Activated CD8-positive, alpha-beta memory T cell treated with anti-CD3 and anti-CD28 coated beads for 36 hours (primary cell): ENCODE data around the gene FGF22. TPM values are rescaled to one million over a fixed set of nuclear protein-coding genes. Genes with fewer than 3 reads are reported as not detected.
"Not testable (repeated sequence)": the region's sequence is repeated elsewhere in the genome, so short reads cannot be mapped to it uniquely, and the experiment has no call there.

ENCODE experiments used
- CTCF ChIA-PET: fragments of 350-600 bp; sonication (Branson Sonifier 250); formaldehyde crosslinking; loops from one replicate; lab custom pipeline; 2021; ENCODE audit warnings: antibody characterized with exemption; lab: Charles Lee
- POLR2A ChIA-PET: fragments of 350-600 bp; sonication (Branson Sonifier 250); formaldehyde crosslinking; loops from one replicate; lab custom pipeline; 2021; ENCODE audit warnings: antibody characterized with exemption; lab: Charles Lee
- total RNA-seq, 2 experiments: library from RNA; stranded (reverse); gene quantifications; one replicate each; pipeline ENCODE4 v1.2.3, GENCODE V29; 2021

Gene FGF22
- total RNA-seq = not detected

DNA sequence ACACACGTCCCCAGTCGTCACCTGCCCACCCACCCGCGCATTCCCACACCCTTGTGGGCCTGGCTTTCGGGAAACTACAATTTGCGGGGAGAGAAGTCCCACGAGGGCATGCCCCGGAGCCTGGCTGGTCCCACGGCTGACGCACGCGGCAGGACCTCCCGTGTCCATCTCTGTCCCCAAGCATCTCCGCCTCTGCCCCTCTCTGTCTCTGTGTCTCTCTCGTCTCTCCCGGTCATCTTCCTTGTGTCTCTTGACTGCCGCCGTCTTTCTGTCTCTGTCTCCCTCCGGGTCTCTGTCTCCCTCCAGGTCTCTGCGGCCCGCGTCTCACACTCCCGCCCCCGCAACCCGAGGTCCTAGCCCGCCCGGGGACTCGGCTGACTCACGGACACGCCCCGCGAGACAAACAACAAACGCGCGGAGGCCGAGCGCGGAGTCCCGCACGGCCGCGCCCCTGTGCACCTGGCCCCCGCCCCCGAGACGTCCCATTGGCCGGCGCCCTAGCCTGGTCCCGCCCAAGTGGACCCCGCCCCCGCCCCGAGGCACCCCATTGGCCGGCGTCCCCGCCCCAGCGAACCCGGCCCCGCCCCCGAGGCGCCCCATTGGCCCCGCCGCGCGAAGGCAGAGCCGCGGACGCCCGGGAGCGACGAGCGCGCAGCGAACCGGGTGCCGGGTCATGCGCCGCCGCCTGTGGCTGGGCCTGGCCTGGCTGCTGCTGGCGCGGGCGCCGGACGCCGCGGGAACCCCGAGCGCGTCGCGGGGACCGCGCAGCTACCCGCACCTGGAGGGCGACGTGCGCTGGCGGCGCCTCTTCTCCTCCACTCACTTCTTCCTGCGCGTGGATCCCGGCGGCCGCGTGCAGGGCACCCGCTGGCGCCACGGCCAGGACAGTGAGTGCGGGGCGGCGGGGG is at the start of gene FGF22:
FGF22 (plus strand) TSS at position 627 of the 908 bp plus-strand sequence; CDS start at position 674, 47 bp downstream.
- CTCF ChIA-PET = no interaction called here

DNA sequence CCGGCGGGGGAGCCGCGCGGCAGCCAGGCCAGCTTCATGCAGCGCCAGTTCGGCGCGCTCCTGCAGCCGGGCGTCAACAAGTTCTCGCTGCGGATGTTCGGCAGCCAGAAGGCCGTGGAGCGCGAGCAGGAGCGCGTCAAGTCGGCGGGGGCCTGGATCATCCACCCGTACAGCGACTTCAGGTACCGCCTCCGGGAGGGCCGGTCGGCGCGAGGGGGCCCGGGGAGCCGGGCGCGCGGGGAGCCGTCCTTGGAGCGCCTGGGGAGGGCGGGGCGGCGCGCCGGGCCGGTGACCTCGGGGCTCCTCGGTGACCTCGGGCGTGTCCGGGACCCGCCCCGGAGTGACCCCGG is 49.3 kb upstream of the FGF22 start:
- ChIA-PET CTCF (no interaction called here), POLR2A (no interaction called here)

More for the DNA sequence above, at the start of gene FGF22:
- POLR2A ChIA-PET = no interaction called here

- ChIA-PET POLR2A (no interaction called here), CTCF (no interaction called here)
Observed at GRCh38 chr19:590750-591098, 49.0 kb upstream of the FGF22 start.

DNA sequence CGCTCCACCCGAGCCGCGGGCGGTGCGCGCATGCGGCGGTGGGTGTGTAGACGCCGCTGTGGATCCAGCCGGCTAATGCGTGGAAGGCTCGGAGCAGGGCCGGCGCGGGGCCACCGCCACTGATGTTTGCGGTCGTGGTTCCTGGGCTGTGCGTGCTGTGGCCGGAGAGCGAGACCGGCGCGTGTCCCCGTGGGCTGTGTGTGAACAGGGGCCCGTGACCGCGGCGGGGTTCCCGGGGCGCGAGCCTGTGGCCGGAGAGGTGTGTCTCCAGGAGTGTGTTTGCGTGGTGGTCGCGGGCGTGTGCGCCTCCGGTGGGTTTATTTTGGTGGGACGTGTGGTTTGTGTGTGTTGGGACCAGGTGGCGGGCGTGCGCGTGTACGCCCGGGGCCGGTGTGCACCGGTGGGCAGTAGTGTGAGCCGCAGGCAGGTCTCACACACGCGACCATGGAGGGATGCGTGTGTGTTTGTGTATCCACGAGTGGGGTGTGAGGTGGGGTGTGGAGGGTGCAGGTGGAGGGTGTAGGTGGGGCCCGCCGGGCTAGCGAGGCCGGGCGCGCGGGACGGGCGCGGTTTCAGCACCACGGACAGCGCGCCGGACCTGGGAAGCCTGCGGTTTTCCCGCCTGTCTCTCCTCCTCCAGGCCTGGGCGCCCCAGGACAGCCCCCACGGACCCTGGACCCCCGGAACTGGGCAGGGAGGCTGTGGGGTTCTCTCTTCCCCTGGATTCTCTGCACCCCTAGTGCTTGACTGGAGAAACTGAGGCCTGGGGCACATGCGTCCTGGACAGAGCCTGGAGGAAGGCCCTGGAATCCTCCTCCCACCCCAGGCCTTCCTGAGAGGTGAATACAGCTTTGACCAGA is 48.4 kb upstream of the FGF22 start:
- ChIA-PET POLR2A (no interaction called here), CTCF (no interaction called here)

GRCh38 chr19:592101-592500 is 47.6 kb upstream of the FGF22 start:
- POLR2A ChIA-PET = no interaction called here
- CTCF ChIA-PET = no interaction called here

- POLR2A ChIA-PET = no interaction called here
- CTCF ChIA-PET = no interaction called here
Observed at GRCh38 chr19:593055-593454, 46.6 kb upstream of the FGF22 start.

DNA sequence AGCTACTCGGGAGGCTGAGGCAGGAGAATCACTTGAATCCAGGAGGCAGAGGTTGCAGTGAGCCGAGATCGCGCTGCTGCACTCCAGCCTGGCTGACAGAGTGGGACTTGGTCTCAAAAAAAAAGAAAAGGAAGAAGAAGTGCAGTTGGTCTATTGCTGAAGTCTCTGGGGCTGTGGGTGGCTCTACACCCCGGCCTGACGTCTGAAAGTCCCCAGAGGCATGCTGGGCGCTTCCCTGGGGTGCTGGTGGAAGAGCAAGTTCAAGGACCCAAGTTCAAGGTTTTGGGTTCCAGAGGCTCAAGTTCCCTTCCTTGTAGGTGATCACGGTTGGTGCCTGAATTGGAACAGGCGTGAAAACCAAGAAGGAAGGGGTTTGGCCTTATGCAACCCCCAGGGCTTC is 46.2 kb upstream of the FGF22 start:
- CTCF ChIA-PET = no interaction called here
- POLR2A ChIA-PET = no interaction called here

- CTCF ChIA-PET = no interaction called here
- POLR2A ChIA-PET = no interaction called here
Observed at GRCh38 chr19:594265-594870, 45.3 kb upstream of the FGF22 start.

DNA sequence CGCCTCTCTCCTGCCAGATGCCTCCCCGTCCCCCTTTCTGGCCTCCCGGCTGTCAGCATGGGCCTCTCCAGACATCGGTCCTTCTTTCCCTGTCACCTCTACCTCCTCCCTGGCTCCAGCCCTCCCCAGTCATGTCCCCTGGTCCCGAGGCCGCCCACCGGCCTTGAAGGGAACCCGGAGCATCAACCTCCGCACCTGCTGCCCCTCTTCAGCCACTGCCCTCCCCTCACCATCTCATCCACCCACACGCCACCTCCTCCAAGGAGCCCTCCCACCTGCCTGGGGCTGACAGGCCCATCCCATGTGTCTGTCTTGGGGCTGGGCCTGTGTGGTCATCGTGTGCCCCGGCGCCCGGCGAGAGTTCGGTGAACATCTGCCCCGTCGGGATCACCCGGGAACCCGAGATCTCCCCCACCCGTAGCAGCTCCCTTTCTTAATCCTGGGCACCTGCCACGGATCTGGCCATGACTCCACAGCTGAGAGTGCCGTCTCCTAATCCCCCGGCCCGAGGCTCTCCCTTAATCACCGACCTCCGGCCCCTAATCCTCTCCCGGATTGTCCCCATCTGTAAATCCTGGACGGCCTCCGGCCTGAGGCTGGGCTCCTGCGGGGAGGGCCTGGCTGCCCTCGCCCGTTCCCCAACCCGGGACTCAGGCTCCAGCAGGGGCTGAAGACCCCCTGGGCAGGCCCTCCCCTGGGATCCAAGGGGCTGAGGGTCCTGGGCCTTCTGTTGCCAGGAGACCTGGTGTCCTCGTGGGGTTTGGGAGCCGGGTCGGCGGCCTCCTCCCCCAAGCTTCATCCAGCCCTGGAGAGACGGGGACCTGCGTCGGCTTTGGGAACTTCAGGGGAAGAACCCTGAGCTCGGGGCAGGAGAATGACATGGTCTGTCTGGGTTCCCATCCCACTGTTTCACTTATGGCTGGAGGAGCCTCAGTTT is 44.1 kb upstream of the FGF22 start:
- ChIA-PET CTCF (interaction anchor here (1.0 kb wide), 1 partner anchor 11 kb away, joined by 3 read pairs; no protein-coding TSS in a partner anchor), POLR2A (no interaction called here)

GRCh38 chr19:596263-596655 is 43.4 kb upstream of the FGF22 start:
- POLR2A ChIA-PET = no interaction called here

GRCh38 chr19:597406-598315 is 42.0 kb upstream of the FGF22 start:
- ChIA-PET POLR2A (no interaction called here), CTCF (interaction anchor here (1.7 kb wide), 1 partner anchor 10 kb away, joined by 4 read pairs; no protein-coding TSS in a partner anchor)

More at GRCh38 chr19:596263-596655, 43.4 kb upstream of the FGF22 start:
- CTCF ChIA-PET = no interaction called here

- ChIA-PET CTCF (no interaction called here), POLR2A (no interaction called here)
Observed at GRCh38 chr19:601310-601709, 38.4 kb upstream of the FGF22 start.

- CTCF ChIA-PET = no interaction called here
Observed at GRCh38 chr19:601790-602189, 37.9 kb upstream of the FGF22 start.

GRCh38 chr19:602391-603301 is 37.0 kb upstream of the FGF22 start:
- ChIA-PET CTCF (no interaction called here), POLR2A (no interaction called here)

More at GRCh38 chr19:601790-602189, 37.9 kb upstream of the FGF22 start:
- POLR2A ChIA-PET = no interaction called here

DNA sequence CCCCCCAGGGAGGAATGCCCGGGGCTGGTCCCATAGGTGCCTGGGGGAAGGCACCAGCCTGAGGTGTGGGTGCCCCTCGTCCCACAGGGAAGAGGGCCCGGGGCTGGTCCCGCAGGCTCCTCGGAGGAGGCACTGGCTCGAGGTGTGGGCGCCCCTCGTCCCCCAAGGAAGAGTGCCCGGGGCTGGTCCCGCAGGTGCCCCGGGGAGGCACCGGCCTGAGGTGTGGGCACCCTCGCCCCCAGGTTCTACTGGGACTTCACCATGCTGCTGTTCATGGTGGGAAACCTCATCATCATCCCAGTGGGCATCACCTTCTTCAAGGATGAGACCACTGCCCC is 36.4 kb upstream of the FGF22 start:
- POLR2A ChIA-PET, CTCF ChIA-PET: not testable (repeated sequence)

GRCh38 chr19:603779-604178 is 35.9 kb upstream of the FGF22 start:
- POLR2A ChIA-PET = not testable (repeated sequence)
- CTCF ChIA-PET = interaction anchor here (0.9 kb wide), 1 partner anchor 19 kb away, joined by 3 read pairs; no protein-coding TSS in a partner anchor

GRCh38 chr19:604355-604754 is 35.3 kb upstream of the FGF22 start:
- CTCF ChIA-PET = interaction anchor here (0.9 kb wide), 1 partner anchor 18 kb away, joined by 3 read pairs; no protein-coding TSS in a partner anchor
- POLR2A ChIA-PET = interaction anchor here (0.6 kb wide), 1 partner anchor 19 kb away, joined by 3 read pairs; no protein-coding TSS in a partner anchor
